H1 (cell line): ENCODE results near the gene GRIN2C. TPM values are rescaled to one million over a fixed set of nuclear protein-coding genes. Genes with fewer than 3 reads are reported as not detected.

Experiments used
- CTCF ChIA-PET: fragments of 300-600 bp; sonication (Branson Sonifier 250); formaldehyde crosslinking; loops from one replicate; lab custom pipeline; 2021; ENCODE audit not compliant: partially characterized antibody; lab: Charles Lee
- POLR2A ChIA-PET: fragments of 300-600 bp; sonication (Branson Sonifier 250); formaldehyde crosslinking; loops from one replicate; lab custom pipeline; 2021; ENCODE audit warnings: inconsistent platforms; ENCODE audit not compliant: partially characterized antibody; lab: Charles Lee
- DNase-seq, 2 experiments: peaks; one replicate each; pipeline versions ENCODE4 v3.0.0 to v3.0.0-alpha.2; 2010 to 2022; ENCODE audit warnings: low spot score in 2 of 2, low read depth in 1 of 2, mixed read lengths in 1 of 2
- FAIRE-seq: peaks from 2 replicates; lab custom pipeline; 2011; peaks lifted over from hg19 to GRCh38; lab: Jason Lieb, UNC
- H2AFZ ChIP-seq: 2 replicates; pipeline ENCODE4 v1.8.1; 2012; ENCODE audit warnings: low read length, inconsistent platforms
- H2AK5ac ChIP-seq: 2 replicates; pipeline ENCODE4 v1.6.1; 2013; ENCODE audit warnings: low read depth, low read length
- H2BK120ac ChIP-seq: replicated peaks from 2 replicates; pipeline ENCODE3; 2013; ENCODE audit warnings: low read depth, low read length, inconsistent platforms
- H2BK12ac ChIP-seq: 2 replicates; pipeline ENCODE4 v1.6.1; 2013; ENCODE audit warnings: low read depth, low read length
- H2BK15ac ChIP-seq: 2 replicates; pipeline ENCODE4 v1.6.1; 2013; ENCODE audit warnings: low read length
- H2BK20ac ChIP-seq: 2 replicates; pipeline ENCODE4 v1.6.1; 2013; ENCODE audit warnings: low read length
- H2BK5ac ChIP-seq: 2 replicates; pipeline ENCODE4 v1.6.1; 2013; ENCODE audit warnings: low read depth, low read length
- H3K14ac ChIP-seq: 2 replicates; pipeline ENCODE4 v1.6.1; 2013; ENCODE audit warnings: inconsistent platforms; ENCODE audit not compliant: insufficient read length
- H3K18ac ChIP-seq: 2 replicates; pipeline ENCODE4 v1.6.1; 2013; ENCODE audit warnings: low read length; ENCODE audit errors: extremely low read depth
- H3K23ac ChIP-seq: 2 replicates; pipeline ENCODE4 v1.6.1; 2013; ENCODE audit warnings: inconsistent platforms; ENCODE audit not compliant: insufficient read length
- H3K23me2 ChIP-seq: 2 replicates; pipeline ENCODE4 v1.6.1; 2013; ENCODE audit warnings: low read depth, low read length
- H3K27ac ChIP-seq: 2 replicates; pipeline ENCODE4 v1.6.1; 2011; ENCODE audit warnings: low read depth, low read length, inconsistent platforms
- H3K27me3 ChIP-seq, 4 experiments: replicated peaks in 1 of 4; 1 replicate in 1 of 4; 2 replicates in 3 of 4; pipeline versions ENCODE4 v1.6.1 to v1.8.1; 2011 to 2013; ENCODE audit warnings: low read length in 3 of 4, mild to moderate bottlenecking in 3 of 4, inconsistent platforms in 2 of 4, mixed read lengths in 2 of 4, moderate library complexity in 1 of 4; ENCODE audit not compliant: control insufficient read depth in 3 of 4, insufficient read depth in 3 of 4; ENCODE audit errors: extremely low read depth in 1 of 4
- H3K36me3 ChIP-seq, 4 experiments: 2 replicates each; pipeline versions ENCODE4 v1.6.1 to v1.8.1; 2011 to 2013; ENCODE audit warnings: mild to moderate bottlenecking in 4 of 4, low read length in 3 of 4, moderate library complexity in 2 of 4, control low read depth in 1 of 4, inconsistent platforms in 1 of 4; ENCODE audit not compliant: insufficient read depth in 4 of 4, control insufficient read depth in 2 of 4
- H3K4ac ChIP-seq: replicated peaks from 2 replicates; pipeline ENCODE3; 2013; ENCODE audit warnings: low read length, low read depth, mixed read lengths, inconsistent platforms; ENCODE audit not compliant: insufficient read length
- H3K4me1 ChIP-seq, 4 experiments: replicated peaks in 1 of 4; 1 replicate in 1 of 4; 2 replicates in 3 of 4; pipeline versions ENCODE4 v1.6.1 to v1.8.1; 2011 to 2013; ENCODE audit warnings: low read length in 3 of 4, inconsistent platforms in 2 of 4, mixed read lengths in 1 of 4; ENCODE audit not compliant: insufficient read depth in 4 of 4, control insufficient read depth in 3 of 4
- H3K4me2 ChIP-seq, 2 experiments: 2 replicates each; pipeline versions ENCODE4 v1.6.1 to v1.8.1; 2011 to 2013; ENCODE audit warnings: low read depth in 2 of 2, low read length in 2 of 2, control low read depth in 1 of 2, inconsistent platforms in 1 of 2, mild to moderate bottlenecking in 1 of 2; ENCODE audit not compliant: insufficient read depth in 1 of 2
- H3K4me3 ChIP-seq, 4 experiments: fragments of 200-600, 300-600 bp in 1 of 4; sonication (generic), shearing (Covaris generic), sonication (Bioruptor Twin) in 1 of 4; 2 replicates each; pipeline versions ENCODE4 v1.5.1 to v1.8.1; 2011 to 2016; ENCODE audit warnings: low read length in 4 of 4, low read depth in 3 of 4, control low read depth in 2 of 4, inconsistent platforms in 2 of 4, mild to moderate bottlenecking in 2 of 4, mixed read lengths in 1 of 4, moderate library complexity in 1 of 4; ENCODE audit not compliant: insufficient read depth in 2 of 4; ENCODE audit errors: extremely low read depth in 1 of 4
- H3K56ac ChIP-seq: replicated peaks from 2 replicates; pipeline ENCODE3; 2013; ENCODE audit warnings: low read depth, mild to moderate bottlenecking, mixed read lengths, low read length, inconsistent platforms; ENCODE audit not compliant: insufficient read length
- H3K79me1 ChIP-seq: 2 replicates; pipeline ENCODE4 v1.6.1; 2013; ENCODE audit warnings: low read depth, low read length, control low read depth
- H3K79me2 ChIP-seq, 2 experiments: 2 replicates each; pipeline versions ENCODE4 v1.6.1 to v1.8.1; 2012 to 2013; ENCODE audit warnings: low read length in 2 of 2, mild to moderate bottlenecking in 2 of 2, inconsistent platforms in 1 of 2; ENCODE audit not compliant: insufficient read depth in 2 of 2, control insufficient read depth in 1 of 2
- H3K9ac ChIP-seq, 4 experiments: replicated peaks in 1 of 4; 1 replicate in 1 of 4; 2 replicates in 3 of 4; pipeline versions ENCODE4 v1.6.1 to v1.8.1; 2011 to 2013; ENCODE audit warnings: low read depth in 3 of 4, low read length in 3 of 4, control low read depth in 2 of 4, mild to moderate bottlenecking in 2 of 4, moderate library complexity in 2 of 4, inconsistent platforms in 1 of 4; ENCODE audit errors: extremely low read depth in 1 of 4
- H3K9me3 ChIP-seq, 2 experiments: 2 replicates each; pipeline versions ENCODE4 v1.6.1 to v1.8.1; 2012 to 2013; ENCODE audit warnings: mild to moderate bottlenecking in 2 of 2, moderate library complexity in 2 of 2, control low read depth in 1 of 2, inconsistent platforms in 1 of 2, low read depth in 1 of 2, low read length in 1 of 2, mixed read lengths in 1 of 2; ENCODE audit not compliant: insufficient read depth in 2 of 2
- H4K20me1 ChIP-seq, 2 experiments: replicated peaks in 1 of 2; 2 replicates each; pipeline versions ENCODE3 to v1.8.1; 2011 to 2013; ENCODE audit warnings: inconsistent platforms in 2 of 2, low read length in 2 of 2, mild to moderate bottlenecking in 1 of 2; ENCODE audit not compliant: insufficient read depth in 2 of 2, control insufficient read depth in 1 of 2
- H4K5ac ChIP-seq: 2 replicates; pipeline ENCODE4 v1.6.1; 2013; ENCODE audit warnings: low read length, low read depth, mixed read lengths, inconsistent platforms; ENCODE audit not compliant: insufficient read length
- H4K8ac ChIP-seq: 2 replicates; pipeline ENCODE4 v1.8.0; 2013; ENCODE audit warnings: mild to moderate bottlenecking, moderate library complexity, low read length, inconsistent platforms; ENCODE audit not compliant: insufficient read depth; ENCODE audit errors: extremely low read depth
- H4K91ac ChIP-seq: replicated peaks from 2 replicates; pipeline ENCODE3; 2013; ENCODE audit warnings: low read length, mixed read lengths, inconsistent platforms; ENCODE audit not compliant: insufficient read length
- BACH1 ChIP-seq: IDR thresholded peaks from 2 replicates; pipeline ENCODE4 v1.6.1; 2012; ENCODE audit warnings: low read length, improper control_type of control experiment
- MAFK ChIP-seq: IDR thresholded peaks from 2 replicates; pipeline ENCODE4 v1.6.1; 2012; ENCODE audit warnings: low read depth, mild to moderate bottlenecking, improper control_type of control experiment, low read length
- SP2 ChIP-seq: IDR thresholded peaks from 2 replicates; pipeline ENCODE4 v1.6.1; 2012; ENCODE audit warnings: mild to moderate bottlenecking, low read length, inconsistent platforms
- whole genome bisulfite sequencing, 2 experiments: shearing (Covaris generic) in 1 of 2; methylation state at CpG; one replicate each; pipeline versions ENCODE4 v1.1.6 to v1.1.7; 2013 to 2015; ENCODE audit warnings: low lambda C conversion rate in 2 of 2, mixed read lengths in 2 of 2, inconsistent platforms in 1 of 2, low coverage in 1 of 2, missing lambda C conversion rate in 1 of 2; ENCODE audit not compliant: insufficient replicate concordance in 2 of 2, insufficient coverage in 1 of 2, insufficient read length in 1 of 2; ENCODE audit errors: extremely low coverage in 1 of 2, missing lambda C conversion rate in 1 of 2; 5-methylcytosine and 5-hydroxymethylcytosine counted together
- polyA plus RNA-seq, 7 experiments: library from polyadenylated mRNA; depleted of rRNA in 3 of 7; stranded (reverse) in 5 of 7; unstranded in 2 of 7; fragments of >200 nt in 5 of 7; fragments of 200-250 nt in 2 of 7; gene quantifications; 1 replicate in 5 of 7; 2 replicates in 1 of 7; 4 replicates in 1 of 7; pipeline versions ENCODE4 v1.2.1 to v1.2.3, GENCODE V29; 2011 to 2013; ENCODE audit warnings: missing spikeins in 2 of 7, mixed read lengths in 2 of 7
- total RNA-seq: library from RNA; stranded (reverse); fragmentation: NEBNext Ultra II Directional; extraction: Animal tissue kit (Norgen Biotek cat#: 25700); gene quantifications from 2 replicates; pipeline ENCODE4 v1.2.1, GENCODE V29; 2021

The GRIN2C gene
- total and polyA plus RNA-seq, 2 of the 8 experiments (the other 6 are each of a cell fraction or from before 2014, with no cell fraction given) = 0.06 to 0.07 TPM

GRCh38 chr17:74830861-74831260 is 28.8 kb downstream of the GRIN2C start:
- DNase-seq = no peak
- H3K14ac ChIP-seq = no peak overlapping the region
- H2BK20ac ChIP-seq = no peak overlapping the region
- H2BK5ac ChIP-seq = no peak overlapping the region
- no peak overlapping the region for H4K8ac ChIP-seq
- H2AK5ac ChIP-seq = no peak overlapping the region
- no peak overlapping the region for H2BK15ac ChIP-seq
- FAIRE-seq = no peak
- no peak overlapping the region for H3K4me3 ChIP-seq
- H4K91ac ChIP-seq = no peak overlapping the region
- H3K4me2 ChIP-seq = no peak overlapping the region
- H2BK120ac ChIP-seq = no peak overlapping the region
- no peaks in the 10 kb centered on the region; a peak in 1 of 7 replicates for H3K4me1 ChIP-seq
- H3K9me3 ChIP-seq = no peaks in the 10 kb centered on the region
- ChIA-PET CTCF (interaction anchor here (81.0 to 99.6 kb wide), 2 partner anchors 12 to 13 kb away, joined by 2981 read pairs; partner anchors contain the start of genes FDXR, GRIN2C and NAT9), POLR2A (interaction anchor here (0.7 to 1.6 kb wide), 3 partner anchors 24 to 393 kb away, joined by 3 read pairs; no protein-coding TSS in a partner anchor)
- H3K36me3 ChIP-seq = no peaks in the 10 kb centered on the region; a peak in 1 of 8 replicates
- 96% methylated on average over 19 of the region's 19 CpGs; no CpG with 5 or more reads in 1 of the 2 experiments for WGBS, 2 experiments
- H3K27ac ChIP-seq = no peak overlapping the region
- H3K9ac ChIP-seq = no peak overlapping the region
- H3K79me2 ChIP-seq = no peaks in the 10 kb centered on the region
- no peak overlapping the region for H3K56ac ChIP-seq
- H3K23me2 ChIP-seq = no peaks in the 10 kb centered on the region
- H2AFZ ChIP-seq = no peak overlapping the region
- no peak overlapping the region for H3K18ac ChIP-seq
- H3K79me1 ChIP-seq = no peaks in the 10 kb centered on the region
- no peak overlapping the region for H3K4ac ChIP-seq
- H4K5ac ChIP-seq = no peak overlapping the region
- TF ChIP-seq MAFK (no peak), SP2 (no peak), BACH1 (no peak)
- H3K23ac ChIP-seq = no peak overlapping the region
- peaks cover 3 to 15% of the 10 kb centered on the region in 2 experiments for H4K20me1 ChIP-seq
- no peak overlapping the region for H2BK12ac ChIP-seq
- H3K27me3 ChIP-seq = no peaks in the 10 kb centered on the region; a peak in 1 of 7 replicates
